ENCODE data around the gene ADIG. TPM values are rescaled to one million over a fixed set of nuclear protein-coding genes. Genes with fewer than 3 reads are reported as not detected.

The ADIG gene
- total and polyA plus RNA-seq, 2 of the 8 experiments (the other 6 are each of a cell fraction or from before 2014, with no cell fraction given) = not detected

DNA sequence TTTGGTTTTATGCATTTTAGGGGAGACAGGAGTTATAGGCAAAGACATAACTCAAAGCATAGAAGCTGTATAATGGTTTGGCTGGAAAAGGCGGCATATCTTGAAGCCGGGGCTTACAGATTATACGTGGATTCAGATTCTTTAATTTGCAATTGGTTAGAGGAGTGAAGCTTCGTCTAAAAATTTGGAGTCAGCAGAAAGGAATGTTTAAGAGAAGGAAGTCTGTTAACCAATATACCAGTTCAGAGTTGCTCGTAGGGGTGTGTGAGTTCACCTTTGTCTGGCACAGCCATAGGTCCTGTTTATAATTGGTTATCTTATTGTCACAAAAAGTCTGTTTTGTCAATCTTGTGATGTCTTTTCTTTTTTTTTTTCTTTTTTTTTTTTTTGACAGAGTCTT is 29.5 kb downstream of the ADIG start:
- Histone ChIP-seq H3K23me2 (ENCODE audit: low read depth, low read length) (no peaks in the 10 kb centered on the region), H3K4ac (replicated peaks; ENCODE audit: insufficient read length, low read depth, low read length) (no peak overlapping the region), H2AK5ac (ENCODE audit: low read depth, low read length) (no peak overlapping the region), H3K4me3 (ENCODE audit: extremely low read depth in 1 of 4, insufficient read depth in 2 of 4, low read depth in 3 of 4, low read length in 4 of 4) (no peak overlapping the region), H3K4me1 (replicated peaks in 1 of 4; ENCODE audit: control insufficient read depth in 3 of 4, insufficient read depth in 4 of 4, low read length in 3 of 4) (no peaks in the 10 kb centered on the region; a peak in 2 of 7 replicates), H3K4me2 (ENCODE audit: insufficient read depth in 1 of 2, low read depth in 2 of 2, low read length in 2 of 2) (no peak overlapping the region), H3K36me3 (ENCODE audit: control insufficient read depth in 2 of 4, insufficient read depth in 4 of 4, low read length in 3 of 4) (no peaks in the 10 kb centered on the region), H3K9me3 (ENCODE audit: insufficient read depth in 2 of 2, low read depth in 1 of 2, low read length in 1 of 2) (no peaks in the 10 kb centered on the region), H4K5ac (ENCODE audit: insufficient read length, low read depth, low read length) (no peak overlapping the region), H3K9ac (replicated peaks in 1 of 4; ENCODE audit: extremely low read depth in 1 of 4, low read depth in 3 of 4, low read length in 3 of 4) (no peak overlapping the region), H3K79me1 (ENCODE audit: low read depth, low read length) (no peaks in the 10 kb centered on the region), H3K14ac (ENCODE audit: insufficient read length) (no peak overlapping the region), H3K27ac (ENCODE audit: low read depth, low read length) (no peak overlapping the region), H2BK5ac (ENCODE audit: low read depth, low read length) (no peak overlapping the region), H2AFZ (ENCODE audit: low read length) (no peak overlapping the region), H3K56ac (replicated peaks; ENCODE audit: insufficient read length, low read depth, low read length) (no peak overlapping the region), H3K27me3 (replicated peaks in 1 of 4; ENCODE audit: control insufficient read depth in 3 of 4, extremely low read depth in 1 of 4, insufficient read depth in 3 of 4, low read length in 3 of 4) (no peaks in the 10 kb centered on the region), H2BK12ac (ENCODE audit: low read depth, low read length) (no peak overlapping the region), H4K20me1 (replicated peaks in 1 of 2; ENCODE audit: control insufficient read depth in 1 of 2, insufficient read depth in 2 of 2, low read length in 2 of 2) (no peaks in the 10 kb centered on the region), H3K18ac (ENCODE audit: extremely low read depth, low read length) (no peak overlapping the region), H4K91ac (replicated peaks; ENCODE audit: insufficient read length, low read length) (no peak overlapping the region), H3K23ac (ENCODE audit: insufficient read length) (no peak overlapping the region), H4K8ac (ENCODE audit: extremely low read depth, insufficient read depth, low read length) (no peak overlapping the region), H3K79me2 (ENCODE audit: control insufficient read depth in 1 of 2, insufficient read depth in 2 of 2, low read length in 2 of 2) (no peaks in the 10 kb centered on the region), H2BK15ac (ENCODE audit: low read length) (no peak overlapping the region), H2BK20ac (ENCODE audit: low read length) (no peak overlapping the region), H2BK120ac (replicated peaks; ENCODE audit: low read depth, low read length) (no peak overlapping the region)
- no peak for FAIRE-seq
- ChIA-PET POLR2A (ENCODE audit: partially characterized antibody) (no interaction called here), CTCF (ENCODE audit: partially characterized antibody) (interaction anchor here (0.7 to 0.8 kb wide), 2 partner anchors 23 to 273 kb away, joined by 3 to 4 read pairs; no protein-coding TSS in a partner anchor)
- DNase-seq (ENCODE audit: low read depth in 1 of 2, low spot score in 2 of 2) = no peak
- 93% methylated on average over 5 of the region's 5 CpGs; no CpG with 5 or more reads in 1 of the 2 experiments for WGBS, 2 experiments (ENCODE audit: extremely low coverage in 1 of 2, insufficient coverage in 1 of 2, insufficient read length in 1 of 2, insufficient replicate concordance in 2 of 2, low coverage in 1 of 2, low lambda C conversion rate in 2 of 2, missing lambda C conversion rate in 1 of 2)
- TF ChIP-seq SIX5 (IDR thresholded peaks at IDR 0.05; ENCODE audit: low read depth, low read length) (no peak), ZNF274 (IDR thresholded peaks at IDR 0.05; ENCODE audit: borderline replicate concordance, extremely low read depth, low read length) (no peak), JUN (IDR thresholded peaks at IDR 0.05; ENCODE audit: low read depth, low read length) (no peak), CHD2 (IDR thresholded peaks at IDR 0.05; ENCODE audit: low read length) (no peak), NANOG (IDR thresholded peaks at IDR 0.05; ENCODE audit: insufficient read depth, low read depth, low read length, poor library complexity, severe bottlenecking) (no peak), SIRT6 (IDR thresholded peaks at IDR 0.05; ENCODE audit: low read length) (no peak), SUZ12 (IDR thresholded peaks at IDR 0.05; ENCODE audit: low read length) (no peak), ATF2 (IDR thresholded peaks at IDR 0.05; ENCODE audit: low read length) (no peak), GABPA (IDR thresholded peaks at IDR 0.05; ENCODE audit: borderline replicate concordance, insufficient read depth, low read length) (no peak), MAFK (IDR thresholded peaks at IDR 0.05; ENCODE audit: low read depth, low read length) (no peak), BCL11A (IDR thresholded peaks at IDR 0.05; ENCODE audit: low read depth in 2 of 2, low read length in 2 of 2) (no peak), HDAC2 (IDR thresholded peaks at IDR 0.05; ENCODE audit: borderline replicate concordance in 1 of 2, low read depth in 2 of 2, low read length in 2 of 2) (no peak), BACH1 (IDR thresholded peaks at IDR 0.05; ENCODE audit: low read length) (no peak)
